ENCODE data around the gene SAMD4B.

The SAMD4B gene

DNA sequence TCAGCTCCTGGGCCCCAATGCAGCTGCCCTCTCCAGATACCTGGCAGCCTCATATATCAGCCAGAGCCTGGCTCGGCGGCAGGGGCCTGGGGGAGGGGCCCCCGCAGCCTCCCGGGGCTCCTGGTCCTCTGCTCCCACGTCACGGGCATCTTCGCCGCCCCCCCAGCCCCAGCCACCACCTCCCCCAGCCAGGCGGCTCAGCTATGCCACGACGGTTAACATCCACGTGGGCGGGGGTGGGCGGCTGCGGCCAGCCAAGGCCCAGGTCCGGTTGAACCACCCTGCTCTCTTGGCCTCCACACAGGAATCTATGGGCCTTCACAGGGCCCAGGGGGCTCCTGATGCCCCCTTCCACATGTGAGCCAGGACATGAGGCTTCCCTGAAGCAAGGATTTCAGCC, 82.7 kb downstream of the SAMD4B start:
- no peak for DNase-seq (ENCODE audit: low read depth)
- in situ Hi-C loops (cut with HindIII; ENCODE audit: low sequenced_read_pairs) = no loop called here
- TF ChIP-seq CTCF (IDR thresholded peaks at IDR 0.05; ENCODE audit: low read depth, low read length, missing control alignments) = no peak
- no peak overlapping the region for H3K4me3 ChIP-seq (ENCODE audit: low read depth, low read length)

DNA sequence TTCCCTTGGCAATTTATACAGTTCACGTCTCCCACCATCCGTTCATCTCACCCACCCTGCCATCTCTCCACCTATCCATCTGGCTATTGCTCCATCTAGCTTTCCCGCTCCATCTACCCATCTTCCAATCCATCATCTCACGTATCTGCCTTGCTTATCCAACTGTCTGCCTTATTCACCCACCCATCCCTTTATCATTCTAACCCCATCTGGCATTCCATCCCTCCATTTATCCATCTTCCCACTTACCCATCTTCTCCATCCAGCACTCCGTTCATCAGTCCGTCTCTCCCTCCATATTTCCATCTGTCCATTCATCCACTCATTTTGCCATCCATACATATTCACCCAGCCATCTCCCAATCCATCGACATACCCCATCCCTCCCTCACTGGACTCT, 83.5 kb downstream of the SAMD4B start:
- TF ChIP-seq CTCF (IDR thresholded peaks at IDR 0.05; ENCODE audit: low read depth, low read length, missing control alignments) = no peak
- no peak for DNase-seq (ENCODE audit: low read depth)
- in situ Hi-C loops (cut with HindIII; ENCODE audit: low sequenced_read_pairs) = no loop called here
- H3K4me3 ChIP-seq (ENCODE audit: low read depth, low read length) = no peak overlapping the region

DNA sequence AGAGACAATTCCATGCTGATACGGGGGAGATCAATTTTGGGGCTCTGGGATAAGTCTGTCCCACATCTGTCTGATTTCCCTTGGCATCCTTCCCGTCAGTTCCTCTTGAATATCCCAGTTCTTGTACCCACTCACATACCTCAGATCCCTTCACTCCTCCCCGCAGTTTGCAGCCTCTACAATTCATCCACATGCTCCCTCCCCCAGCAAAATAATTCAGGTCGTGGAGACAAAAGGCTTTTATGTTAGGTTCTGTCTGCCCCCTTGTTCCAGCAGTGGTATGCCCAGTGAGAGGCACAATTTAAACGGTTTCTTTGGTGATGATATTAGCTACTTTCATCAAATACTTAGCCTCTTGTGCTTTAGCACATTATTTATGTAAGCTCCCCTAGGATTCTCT, 83.9 kb downstream of the SAMD4B start:
- no peak for DNase-seq (ENCODE audit: low read depth)
- no peak for TF ChIP-seq CTCF (IDR thresholded peaks at IDR 0.05; ENCODE audit: low read depth, low read length, missing control alignments)
- no peak overlapping the region for H3K4me3 ChIP-seq (ENCODE audit: low read depth, low read length)
- in situ Hi-C loops (cut with HindIII; ENCODE audit: low sequenced_read_pairs) = no loop called here

- H3K4me3 ChIP-seq (ENCODE audit: low read depth, low read length) = no peak overlapping the region
- in situ Hi-C loops (cut with HindIII; ENCODE audit: low sequenced_read_pairs) = no loop called here
- no peak for TF ChIP-seq CTCF (IDR thresholded peaks at IDR 0.05; ENCODE audit: low read depth, low read length, missing control alignments)
- DNase-seq (ENCODE audit: low read depth) = no peak
These were observed 85.5 kb downstream of the SAMD4B start for GRCh38 chr19:39427707-39428106.

- no peak overlapping the region for H3K4me3 ChIP-seq (ENCODE audit: low read depth, low read length)
- DNase-seq (ENCODE audit: low read depth) = peak; percentile 89
- in situ Hi-C loops (cut with HindIII; ENCODE audit: low sequenced_read_pairs) = no loop called here
- no peak for TF ChIP-seq CTCF (IDR thresholded peaks at IDR 0.05; ENCODE audit: low read depth, low read length, missing control alignments)
These were observed 86.3 kb downstream of the SAMD4B start for GRCh38 chr19:39428283-39429112.

DNA sequence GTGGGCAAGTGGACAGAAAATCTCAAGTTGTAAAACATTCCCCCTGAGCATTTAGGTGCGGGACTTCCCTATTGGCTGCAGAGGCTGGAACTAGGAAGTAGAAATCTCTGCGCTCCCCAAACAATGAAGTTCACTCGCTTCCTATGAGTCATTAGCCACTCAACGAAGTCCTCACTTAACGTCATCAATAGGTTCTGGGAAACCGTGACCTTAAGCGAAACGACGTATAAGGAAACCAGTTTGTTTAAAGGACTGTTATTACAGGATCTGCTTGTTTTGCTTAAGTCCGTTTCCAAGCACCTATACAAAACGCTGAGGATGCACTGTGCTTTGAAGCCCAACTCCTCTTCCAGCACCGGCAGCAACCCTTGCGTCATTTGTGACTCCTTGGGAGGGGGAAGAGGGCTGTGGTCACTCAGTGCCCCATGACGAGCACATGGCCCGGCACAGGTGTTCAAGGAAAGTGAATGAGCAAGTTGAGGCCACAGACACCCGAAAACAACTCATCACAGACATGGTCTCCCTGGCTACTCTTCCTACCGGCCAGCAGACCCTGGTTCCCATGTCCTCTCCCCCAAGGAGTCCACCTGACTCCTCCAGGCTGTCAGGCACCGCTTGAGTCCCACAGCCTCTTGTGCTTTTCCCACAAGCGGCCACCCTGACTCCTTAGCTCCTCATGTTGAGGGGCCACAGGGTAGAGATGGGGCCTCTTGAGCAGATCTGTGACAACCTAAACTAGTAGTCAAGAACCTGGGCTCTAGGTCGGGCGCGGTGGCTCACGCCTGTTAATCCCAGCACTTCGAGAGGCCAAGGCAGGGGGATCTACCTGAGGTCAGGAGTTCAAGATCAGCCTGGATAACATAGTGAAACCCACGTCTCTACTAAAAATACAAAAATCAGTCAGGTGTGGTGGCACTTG, 88.7 kb downstream of the SAMD4B start:
- peak; percentile 98 for DNase-seq (ENCODE audit: low read depth)
- no peak overlapping the region for H3K4me3 ChIP-seq (ENCODE audit: low read depth, low read length)
- no peak for TF ChIP-seq CTCF (IDR thresholded peaks at IDR 0.05; ENCODE audit: low read depth, low read length, missing control alignments)
- in situ Hi-C loops (cut with HindIII; ENCODE audit: low sequenced_read_pairs) = no loop called here

All from astrocyte of the cerebellum (primary cell).